ENCODE results near the gene NR4A1. TPM values are rescaled to one million over a fixed set of nuclear protein-coding genes. Genes with fewer than 3 reads are reported as not detected.

The NR4A1 gene
- total and polyA plus RNA-seq, 2 of the 13 experiments (the other 11 are each of a cell fraction or from before 2014, with no cell fraction given), result 5.7 to 15.2 TPM

DNA sequence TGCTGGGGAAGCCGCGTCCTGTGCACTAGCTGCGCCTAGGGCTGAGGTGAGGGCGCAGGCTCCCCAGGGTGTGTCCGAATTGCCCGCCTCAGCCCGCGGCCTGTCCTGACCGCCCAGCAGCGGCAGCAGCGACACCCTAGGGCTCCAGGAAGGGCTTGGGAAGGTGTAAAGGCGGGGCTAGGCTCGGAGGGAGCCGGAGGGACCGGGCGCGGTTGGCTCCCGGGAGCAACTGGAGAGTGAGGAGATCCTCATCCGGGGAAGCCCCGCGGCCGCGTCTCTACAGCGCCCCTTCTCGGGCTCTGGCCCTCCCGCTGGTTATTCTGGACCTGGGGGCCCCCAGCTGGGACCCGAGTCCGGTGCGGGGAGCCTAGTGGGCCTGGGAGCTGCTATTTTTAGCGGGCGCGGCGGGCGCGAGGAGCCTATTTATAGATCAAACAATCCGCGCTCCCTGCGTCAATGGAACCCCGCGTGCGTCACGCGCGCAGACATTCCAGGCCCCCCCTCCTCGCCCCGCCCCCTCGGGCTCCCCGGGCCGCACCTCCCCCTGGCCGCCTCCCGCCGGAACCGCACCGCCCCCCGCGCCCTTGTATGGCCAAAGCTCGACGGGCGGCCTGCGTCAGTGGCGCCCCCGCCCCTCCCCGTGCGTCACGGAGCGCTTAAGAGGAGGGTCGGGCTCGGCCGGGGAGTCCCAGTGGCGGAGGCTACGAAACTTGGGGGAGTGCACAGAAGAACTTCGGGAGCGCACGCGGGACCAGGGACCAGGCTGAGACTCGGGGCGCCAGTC, at the start of gene NR4A1 (continued):
- TF ChIP-seq, protein P1, sequence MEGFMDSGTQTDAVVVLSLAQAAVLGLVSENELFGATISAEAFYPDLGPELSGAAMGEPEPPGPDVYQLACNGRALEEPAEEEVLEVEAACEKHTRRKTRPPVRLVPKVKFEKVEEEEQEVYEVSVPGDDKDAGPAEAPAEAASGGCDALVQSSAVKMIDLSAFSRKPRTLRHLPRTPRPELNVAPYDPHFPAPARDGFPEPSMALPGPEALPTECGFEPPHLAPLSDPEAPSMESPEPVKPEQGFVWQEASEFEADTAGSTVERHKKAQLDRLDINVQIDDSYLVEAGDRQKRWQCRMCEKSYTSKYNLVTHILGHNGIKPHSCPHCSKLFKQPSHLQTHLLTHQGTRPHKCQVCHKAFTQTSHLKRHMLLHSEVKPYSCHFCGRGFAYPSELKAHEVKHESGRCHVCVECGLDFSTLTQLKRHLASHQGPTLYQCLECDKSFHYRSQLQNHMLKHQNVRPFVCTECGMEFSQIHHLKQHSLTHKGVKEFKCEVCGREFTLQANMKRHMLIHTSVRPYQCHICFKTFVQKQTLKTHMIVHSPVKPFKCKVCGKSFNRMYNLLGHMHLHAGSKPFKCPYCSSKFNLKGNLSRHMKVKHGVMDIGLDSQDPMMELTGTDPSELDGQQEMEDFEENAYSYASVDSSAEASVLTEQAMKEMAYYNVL (CRISPR knock-in tag; IDR thresholded peaks at IDR 0.05; ENCODE audit: borderline replicate concordance), result peak; percentile 27; the same call in 1 of the 2 replicates
- TF ChIP-seq, protein P2, sequence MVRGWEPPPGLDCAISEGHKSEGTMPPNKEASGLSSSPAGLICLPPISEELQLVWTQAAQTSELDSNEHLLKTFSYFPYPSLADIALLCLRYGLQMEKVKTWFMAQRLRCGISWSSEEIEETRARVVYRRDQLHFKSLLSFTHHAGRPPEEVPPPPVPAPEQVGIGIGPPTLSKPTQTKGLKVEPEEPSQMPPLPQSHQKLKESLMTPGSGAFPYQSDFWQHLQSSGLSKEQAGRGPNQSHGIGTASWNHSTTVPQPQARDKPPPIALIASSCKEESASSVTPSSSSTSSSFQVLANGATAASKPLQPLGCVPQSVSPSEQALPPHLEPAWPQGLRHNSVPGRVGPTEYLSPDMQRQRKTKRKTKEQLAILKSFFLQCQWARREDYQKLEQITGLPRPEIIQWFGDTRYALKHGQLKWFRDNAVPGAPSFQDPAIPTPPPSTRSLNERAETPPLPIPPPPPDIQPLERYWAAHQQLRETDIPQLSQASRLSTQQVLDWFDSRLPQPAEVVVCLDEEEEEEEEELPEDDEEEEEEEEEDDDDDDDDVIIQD (CRISPR knock-in tag; IDR thresholded peaks at IDR 0.05; ENCODE audit: low read depth), result 0 out of 2 replicates have a peak, but pooled peaks have one; percentile 12
- TF ChIP-seq HES4 (CRISPR knock-in tag; IDR thresholded peaks at IDR 0.05; ENCODE audit: borderline replicate concordance), result no peak
- TF ChIP-seq, protein P3, sequence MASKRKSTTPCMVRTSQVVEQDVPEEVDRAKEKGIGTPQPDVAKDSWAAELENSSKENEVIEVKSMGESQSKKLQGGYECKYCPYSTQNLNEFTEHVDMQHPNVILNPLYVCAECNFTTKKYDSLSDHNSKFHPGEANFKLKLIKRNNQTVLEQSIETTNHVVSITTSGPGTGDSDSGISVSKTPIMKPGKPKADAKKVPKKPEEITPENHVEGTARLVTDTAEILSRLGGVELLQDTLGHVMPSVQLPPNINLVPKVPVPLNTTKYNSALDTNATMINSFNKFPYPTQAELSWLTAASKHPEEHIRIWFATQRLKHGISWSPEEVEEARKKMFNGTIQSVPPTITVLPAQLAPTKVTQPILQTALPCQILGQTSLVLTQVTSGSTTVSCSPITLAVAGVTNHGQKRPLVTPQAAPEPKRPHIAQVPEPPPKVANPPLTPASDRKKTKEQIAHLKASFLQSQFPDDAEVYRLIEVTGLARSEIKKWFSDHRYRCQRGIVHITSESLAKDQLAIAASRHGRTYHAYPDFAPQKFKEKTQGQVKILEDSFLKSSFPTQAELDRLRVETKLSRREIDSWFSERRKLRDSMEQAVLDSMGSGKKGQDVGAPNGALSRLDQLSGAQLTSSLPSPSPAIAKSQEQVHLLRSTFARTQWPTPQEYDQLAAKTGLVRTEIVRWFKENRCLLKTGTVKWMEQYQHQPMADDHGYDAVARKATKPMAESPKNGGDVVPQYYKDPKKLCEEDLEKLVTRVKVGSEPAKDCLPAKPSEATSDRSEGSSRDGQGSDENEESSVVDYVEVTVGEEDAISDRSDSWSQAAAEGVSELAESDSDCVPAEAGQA (IDR thresholded peaks at IDR 0.05; ENCODE audit: low read depth), result no peak
- TF ChIP-seq, protein P3 (CRISPR knock-in tag; IDR thresholded peaks at IDR 0.05; ENCODE audit: borderline replicate concordance), result no peak
- TF ChIP-seq, protein P4, sequence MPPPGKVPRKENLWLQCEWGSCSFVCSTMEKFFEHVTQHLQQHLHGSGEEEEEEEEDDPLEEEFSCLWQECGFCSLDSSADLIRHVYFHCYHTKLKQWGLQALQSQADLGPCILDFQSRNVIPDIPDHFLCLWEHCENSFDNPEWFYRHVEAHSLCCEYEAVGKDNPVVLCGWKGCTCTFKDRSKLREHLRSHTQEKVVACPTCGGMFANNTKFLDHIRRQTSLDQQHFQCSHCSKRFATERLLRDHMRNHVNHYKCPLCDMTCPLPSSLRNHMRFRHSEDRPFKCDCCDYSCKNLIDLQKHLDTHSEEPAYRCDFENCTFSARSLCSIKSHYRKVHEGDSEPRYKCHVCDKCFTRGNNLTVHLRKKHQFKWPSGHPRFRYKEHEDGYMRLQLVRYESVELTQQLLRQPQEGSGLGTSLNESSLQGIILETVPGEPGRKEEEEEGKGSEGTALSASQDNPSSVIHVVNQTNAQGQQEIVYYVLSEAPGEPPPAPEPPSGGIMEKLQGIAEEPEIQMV (CRISPR knock-in tag; IDR thresholded peaks at IDR 0.05; ENCODE audit: low read depth), result 0 out of 2 replicates have a peak, but pooled peaks have one; percentile 18
- TF ChIP-seq ERF (CRISPR knock-in tag; IDR thresholded peaks at IDR 0.05), result peak; percentile 18
- no peak for TF ChIP-seq TCF7L2 (IDR thresholded peaks at IDR 0.05; ENCODE audit: low read depth, low read length)
- TF ChIP-seq ZNF501 (CRISPR knock-in tag; IDR thresholded peaks at IDR 0.05), result peak; percentile 64; the same call in 1 of the 2 replicates
- no peak for TF ChIP-seq REXO4 (CRISPR knock-in tag; IDR thresholded peaks at IDR 0.05; ENCODE audit: borderline replicate concordance)
- TF ChIP-seq ZNF3 (CRISPR knock-in tag; IDR thresholded peaks at IDR 0.05), result no peak
- TF ChIP-seq HOXA7 (CRISPR knock-in tag; IDR thresholded peaks at IDR 0.05), result no peak
- TF ChIP-seq ZFP41 (CRISPR knock-in tag; IDR thresholded peaks at IDR 0.05; ENCODE audit: borderline replicate concordance), result no peak
- TF ChIP-seq ZNF772 (CRISPR knock-in tag; IDR thresholded peaks at IDR 0.05), result no peak; the same call in 1 of the 2 replicates
- TF ChIP-seq NCOA5 (CRISPR knock-in tag; IDR thresholded peaks at IDR 0.05), result no peak
- TF ChIP-seq, protein P5, sequence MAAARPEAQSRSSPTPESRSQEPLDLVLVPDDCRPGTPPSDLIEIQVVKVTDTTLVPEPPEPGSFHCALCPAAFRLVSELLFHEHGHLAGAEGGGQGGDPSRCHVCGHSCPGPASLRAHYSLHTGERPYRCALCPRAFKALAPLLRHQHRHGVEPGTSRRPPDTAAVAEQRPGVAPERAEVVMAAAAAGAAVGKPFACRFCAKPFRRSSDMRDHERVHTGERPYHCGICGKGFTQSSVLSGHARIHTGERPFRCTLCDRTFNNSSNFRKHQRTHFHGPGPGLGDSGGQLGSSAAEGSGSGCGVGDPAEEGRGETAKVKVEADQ (CRISPR knock-in tag; IDR thresholded peaks at IDR 0.05; ENCODE audit: borderline replicate concordance), result peak; percentile 30; the same call in 1 of the 2 replicates
- no peak for TF ChIP-seq TBP (CRISPR knock-in tag; IDR thresholded peaks at IDR 0.05)

Data from HepG2 (cell line).